Kidney (tissue), 14 donors: ENCODE data around the gene RAD51B. TPM values are rescaled to one million over a fixed set of nuclear protein-coding genes. Genes with fewer than 3 reads are reported as not detected.

ENCODE experiments used
- DNase-seq, 5 donors: peaks; one replicate each; pipeline ENCODE4 v3.0.0-alpha.2; 2013 to 2020
- FAIRE-seq: peaks from 2 replicates; lab custom pipeline; 2012; peaks lifted over from hg19 to GRCh38; lab: Jason Lieb, UNC
- H3K27ac ChIP-seq, 2 donors: one replicate each; pipeline ENCODE4 v1.7.0; 2013; ENCODE audit warnings: low read depth in 2 of 2, low read length in 2 of 2, inconsistent platforms in 1 of 2
- H3K27me3 ChIP-seq: one replicate; pipeline ENCODE4 v1.7.1; 2013; ENCODE audit warnings: low read length, inconsistent platforms; ENCODE audit not compliant: control insufficient read depth, insufficient read depth
- H3K36me3 ChIP-seq, 3 donors: one replicate each; pipeline versions ENCODE4 v1.7.0 to v1.7.1; 2013; ENCODE audit warnings: low read length in 3 of 3, control low read depth in 1 of 3, inconsistent platforms in 1 of 3; ENCODE audit not compliant: insufficient read depth in 3 of 3, control insufficient read depth in 2 of 3
- H3K4me1 ChIP-seq, 3 donors: one replicate each; pipeline versions ENCODE4 v1.7.0 to v1.7.1; 2013; ENCODE audit warnings: low read length in 3 of 3, inconsistent platforms in 1 of 3, low read depth in 1 of 3; ENCODE audit not compliant: control insufficient read depth in 2 of 3, insufficient read depth in 2 of 3
- H3K4me3 ChIP-seq, 3 donors: one replicate each; pipeline versions ENCODE4 v1.7.0 to v1.8.1; 2013; ENCODE audit warnings: low read length in 3 of 3, control low read depth in 1 of 3, inconsistent platforms in 1 of 3
- H3K9ac ChIP-seq, 3 donors: one replicate each; pipeline versions ENCODE4 v1.7.0 to v1.7.1; 2013; ENCODE audit warnings: low read length in 3 of 3, control low read depth in 1 of 3, inconsistent platforms in 1 of 3
- H3K9me3 ChIP-seq, 3 donors: one replicate each; pipeline versions ENCODE4 v1.7.0 to v1.7.1; 2013; ENCODE audit warnings: low read length in 3 of 3, control low read depth in 1 of 3, inconsistent platforms in 1 of 3; ENCODE audit not compliant: control insufficient read depth in 2 of 3, insufficient read depth in 1 of 3
- CTCF ChIP-seq: IDR thresholded peaks from 3 replicates; pipeline ENCODE4 v1.5.1; 2012; ENCODE audit warnings: mild to moderate bottlenecking, moderate library complexity, borderline replicate concordance; ENCODE audit not compliant: insufficient read depth; ENCODE audit errors: extremely low read depth
- intact Hi-C: fragments of 100-400 bp; cut with DNase I; formaldehyde crosslinking; loops from one replicate; pipeline ENCODE4 v1.11.1; 2022
- polyA plus RNA-seq: library from polyadenylated mRNA; stranded (reverse); fragments of 350-450 nt; fragmentation: Illumina TruSeq; extraction: RNeasy Lipid Tissue Mini Kit (QIAGEN cat#74804); gene quantifications from one replicate; pipeline ENCODE4 v1.2.3, GENCODE V29; 2014; ENCODE audit warnings: low read depth, low replicate concordance; ENCODE audit not compliant: insufficient read depth
- total RNA-seq: library from RNA; stranded (reverse); fragmentation: NEBNext Ultra II Directional; extraction: Animal tissue kit (Norgen Biotek cat#: 25700); gene quantifications from one replicate; pipeline ENCODE4 v1.2.1, GENCODE V29; 2021
- donor health status: control.
- donor health status: control.
- donor health status: control.
- donor health status: control.
- donor health status: control.
- donor health status: DM: yes; HTN: yes; CAD: no.
- donor health status: Normal renal cell carcinoma (clear cell type).

Gene RAD51B
- total and polyA plus RNA-seq, 2 donors from 2014 or later, result 6.9 to 18.0 TPM

GRCh38 chr14:68513838-68514607, 694.4 kb downstream of the RAD51B start:
- FAIRE-seq, result no peak
- no peak overlapping the region for H3K27ac ChIP-seq

GRCh38 chr14:68514608-68515194, 695.1 kb downstream of the RAD51B start:
- no peak for FAIRE-seq
- TF ChIP-seq CTCF, result no peak
- peak in 3 of 5 donors; percentile 52 to 85 (median 82) for DNase-seq
- Histone ChIP-seq H3K27me3 (no peaks in the 10 kb centered on the region), H3K4me1 (peaks cover 4 to 18% (median 9%) of the 10 kb centered on the region in 3 donors), H3K27ac (peak overlapping the region in 1 of 2 donors; percentile 12), H3K9me3 (no peaks in the 10 kb centered on the region), H3K4me3 (no peak overlapping the region), H3K36me3 (no peaks in the 10 kb centered on the region), H3K9ac (no peak overlapping the region)
- intact Hi-C loops, result no loop called here

More at GRCh38 chr14:68513838-68514607, 694.4 kb downstream of the RAD51B start:
- no peaks in the 10 kb centered on the region for H3K9me3 ChIP-seq
- H3K4me3 ChIP-seq, result no peak overlapping the region
- no peaks in the 10 kb centered on the region for H3K36me3 ChIP-seq
- TF ChIP-seq CTCF, result no peak
- peaks cover 3 to 12% (median 8%) of the 10 kb centered on the region in 3 donors for H3K4me1 ChIP-seq
- intact Hi-C loops, result no loop called here
- H3K9ac ChIP-seq, result no peak overlapping the region
- DNase-seq, result no peak
- H3K27me3 ChIP-seq, result no peaks in the 10 kb centered on the region

- no peak overlapping the region for H3K9ac ChIP-seq
- no peak for TF ChIP-seq CTCF
- H3K36me3 ChIP-seq, result no peaks in the 10 kb centered on the region
- FAIRE-seq (no peak), DNase-seq (peak in 1 of 5 donors; percentile 29)
- intact Hi-C loops, result no loop called here
- H3K4me1 ChIP-seq, result peaks cover 13 to 27% (median 14%) of the 10 kb centered on the region in 3 donors
- no peaks in the 10 kb centered on the region for H3K27me3 ChIP-seq
- no peak overlapping the region for H3K4me3 ChIP-seq
- no peaks in the 10 kb centered on the region for H3K9me3 ChIP-seq
- H3K27ac ChIP-seq, result no peak overlapping the region
Observed at GRCh38 chr14:68516342-68516741, 696.8 kb downstream of the RAD51B start.
